ENCODE results near the gene SLC2A4RG.

SLC2A4RG gene, protein sequence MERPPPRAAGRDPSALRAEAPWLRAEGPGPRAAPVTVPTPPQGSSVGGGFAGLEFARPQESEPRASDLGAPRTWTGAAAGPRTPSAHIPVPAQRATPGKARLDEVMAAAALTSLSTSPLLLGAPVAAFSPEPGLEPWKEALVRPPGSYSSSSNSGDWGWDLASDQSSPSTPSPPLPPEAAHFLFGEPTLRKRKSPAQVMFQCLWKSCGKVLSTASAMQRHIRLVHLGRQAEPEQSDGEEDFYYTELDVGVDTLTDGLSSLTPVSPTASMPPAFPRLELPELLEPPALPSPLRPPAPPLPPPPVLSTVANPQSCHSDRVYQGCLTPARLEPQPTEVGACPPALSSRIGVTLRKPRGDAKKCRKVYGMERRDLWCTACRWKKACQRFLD

DNA sequence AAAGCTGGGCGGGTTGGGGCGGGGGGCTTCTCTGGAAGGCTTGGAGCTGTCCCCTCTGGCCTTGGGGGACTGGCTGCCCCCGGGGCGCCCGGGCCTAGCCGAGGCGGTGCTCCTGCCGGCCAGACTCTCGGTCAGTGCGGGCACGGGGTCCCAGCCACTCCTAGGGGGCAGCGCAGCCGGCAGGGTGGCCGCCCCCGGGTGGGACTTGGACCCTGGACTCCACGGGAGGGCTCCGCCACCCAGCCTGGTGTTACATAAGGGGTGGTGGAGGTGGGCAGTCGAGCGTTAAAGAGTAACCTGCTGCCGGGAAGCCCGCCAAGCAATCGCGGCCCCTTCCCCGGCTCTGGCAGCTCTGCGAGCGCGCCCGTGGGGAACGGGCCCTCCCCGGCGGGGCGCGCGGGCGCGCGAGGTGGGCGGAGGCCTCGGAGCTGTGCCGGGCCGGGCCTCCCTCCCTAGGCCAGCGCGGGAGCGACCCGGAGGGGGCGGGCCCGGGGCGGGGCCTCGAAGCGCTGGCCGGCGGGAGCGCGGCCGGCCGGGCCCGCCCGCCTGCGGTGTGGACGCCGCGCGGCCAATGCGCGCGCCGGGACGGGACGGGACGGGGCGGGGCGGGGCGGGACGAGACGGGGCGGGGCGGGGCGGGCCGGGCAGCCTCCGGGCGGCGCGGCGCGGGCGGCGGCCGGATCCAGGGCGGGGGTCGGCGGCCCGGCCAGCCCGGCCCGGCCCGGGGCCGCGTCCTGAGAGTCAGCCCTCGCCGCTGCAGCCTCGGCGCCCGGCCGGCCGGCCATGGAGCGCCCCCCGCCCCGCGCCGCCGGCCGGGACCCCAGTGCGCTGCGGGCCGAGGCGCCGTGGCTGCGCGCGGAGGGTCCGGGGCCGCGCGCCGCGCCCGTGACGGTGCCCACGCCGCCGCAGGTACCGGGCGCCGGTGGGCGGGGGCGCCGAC, at the start of gene SLC2A4RG:
Gene SLC2A4RG (plus strand): TSS at position 647 of the 940 bp plus-strand sequence. CDS start 137 bp downstream, at position 784.
- peak within 1 kb of the TSS; percentile 82 for H3K4me3 ChIP-seq
- no peak for DNase-seq (ENCODE audit: low read depth, low spot score)
- peak within 1 kb of the TSS; percentile 55 for H3K9ac ChIP-seq (ENCODE audit: insufficient read length)
- no peak within 1 kb of the TSS for H3K27ac ChIP-seq
- TF ChIP-seq EZH2 (IDR thresholded peaks at IDR 0.05): no peak
- no peak for TF ChIP-seq FOXP2 (optimal IDR thresholded peaks at IDR 0.05; ENCODE audit: control extremely low read depth, extremely low read length, insufficient read depth)
- TF ChIP-seq POLR2AphosphoS5 (IDR thresholded peaks at IDR 0.05; ENCODE audit: borderline replicate concordance, low read depth, low read length): no peak
- peaks cover 3% of the 10 kb centered on the region; the same call in 1 of the 2 replicates for H3K36me3 ChIP-seq (ENCODE audit: insufficient read depth, low read length)
- H3K9me3 ChIP-seq (ENCODE audit: low read depth, low read length): no peaks in the 10 kb centered on the region

DNA sequence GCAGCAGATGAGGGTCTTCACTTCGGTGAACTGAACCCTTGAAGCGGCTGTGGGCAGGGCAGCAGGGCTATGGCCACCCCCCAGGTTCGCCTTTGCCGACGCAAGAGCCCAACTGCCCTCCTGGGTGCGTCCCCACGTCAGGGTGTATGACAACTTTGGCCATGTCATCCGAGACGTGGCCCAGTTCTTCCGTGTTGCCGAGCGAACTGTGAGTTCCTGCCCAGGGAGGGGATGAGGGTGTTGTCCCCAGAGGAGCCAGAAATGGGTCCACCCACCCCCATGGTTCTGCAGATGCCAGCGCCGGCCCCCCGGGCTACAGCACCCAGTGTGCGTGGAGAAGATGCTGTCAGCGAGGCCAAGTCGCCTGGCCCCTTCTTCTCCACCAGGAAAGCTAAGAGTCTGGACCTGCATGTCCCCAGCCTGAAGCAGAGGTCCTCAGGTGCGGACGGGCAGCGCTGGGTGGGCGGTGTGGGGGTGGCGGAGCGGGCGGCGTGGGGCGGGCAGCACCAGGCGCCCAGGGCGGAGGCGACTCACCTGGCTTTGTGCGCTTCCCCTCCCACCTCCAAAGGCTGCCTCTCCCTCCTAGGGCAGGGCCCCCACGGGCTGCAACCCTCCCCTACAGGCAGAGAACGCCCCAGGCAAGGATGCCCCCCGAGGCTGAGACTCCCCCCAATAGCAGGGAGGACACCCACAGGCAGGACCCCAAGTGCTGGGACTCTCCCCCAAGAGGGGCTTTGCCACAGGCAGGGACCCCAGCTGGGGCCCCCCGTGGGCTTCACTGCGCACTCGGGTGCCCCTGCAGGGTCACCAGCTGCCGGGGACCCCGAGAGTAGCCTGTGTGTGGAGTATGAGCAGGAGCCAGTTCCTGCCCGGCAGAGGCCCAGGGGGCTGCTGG, 49.3 kb upstream of the SLC2A4RG start:
- Histone ChIP-seq H3K4me3 (no peak overlapping the region), H3K9me3 (ENCODE audit: low read depth, low read length) (no peaks in the 10 kb centered on the region), H3K9ac (ENCODE audit: insufficient read length) (no peak overlapping the region), H3K36me3 (ENCODE audit: insufficient read depth, low read length) (no peaks in the 10 kb centered on the region), H3K27ac (no peak overlapping the region)
- no peak for TF ChIP-seq POLR2AphosphoS5 (IDR thresholded peaks at IDR 0.05; ENCODE audit: borderline replicate concordance, low read depth, low read length)
- DNase-seq (ENCODE audit: low read depth, low spot score): no peak

DNA sequence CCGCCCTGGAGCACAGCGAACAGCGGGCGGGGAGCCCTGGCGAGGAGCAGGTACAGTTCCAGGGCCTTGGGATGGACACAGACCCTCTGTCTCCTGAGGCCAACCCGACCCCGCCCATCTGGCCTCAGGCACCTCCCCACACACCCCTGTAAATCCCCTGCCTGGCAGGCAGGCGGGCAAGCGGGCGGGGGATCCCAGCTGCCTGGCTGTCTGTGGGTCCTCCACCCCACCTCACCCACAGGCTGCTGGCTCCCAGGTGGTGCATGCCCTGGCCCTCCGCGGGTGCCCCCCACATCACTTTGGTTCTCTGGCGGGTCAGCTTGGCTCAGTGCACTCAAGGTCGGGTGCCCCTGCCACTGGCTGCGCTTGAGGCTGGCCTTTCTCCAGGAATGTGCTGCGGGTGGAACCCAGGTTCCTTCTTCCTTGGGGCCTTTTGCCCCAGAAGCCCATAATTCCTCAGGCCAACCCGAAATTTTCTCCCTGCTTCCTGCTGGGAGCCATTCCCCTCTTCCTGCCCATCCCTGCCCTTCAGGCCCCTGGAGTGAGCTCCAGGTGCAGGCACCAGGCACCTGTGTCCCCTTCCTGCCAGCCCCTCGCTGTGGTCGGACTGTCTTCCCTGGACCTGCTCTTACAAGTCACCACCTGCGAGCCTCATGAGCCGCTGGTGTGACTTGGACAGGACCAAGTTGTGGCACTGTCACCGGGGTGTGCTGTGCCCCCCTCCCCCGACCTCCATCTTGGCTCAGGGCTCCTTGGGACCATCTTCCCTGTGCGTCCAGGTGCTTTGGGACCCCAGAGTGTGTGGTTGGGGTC, 48.5 kb upstream of the SLC2A4RG start:
- Histone ChIP-seq H3K36me3 (ENCODE audit: insufficient read depth, low read length) (no peaks in the 10 kb centered on the region), H3K4me3 (no peak overlapping the region), H3K9ac (ENCODE audit: insufficient read length) (no peak overlapping the region), H3K9me3 (ENCODE audit: low read depth, low read length) (no peaks in the 10 kb centered on the region), H3K27ac (no peak overlapping the region)
- no peak for TF ChIP-seq POLR2AphosphoS5 (IDR thresholded peaks at IDR 0.05; ENCODE audit: borderline replicate concordance, low read depth, low read length)
- no peak for TF ChIP-seq EZH2 (IDR thresholded peaks at IDR 0.05)
- TF ChIP-seq FOXP2 (optimal IDR thresholded peaks at IDR 0.05; ENCODE audit: control extremely low read depth, extremely low read length, insufficient read depth): no peak
- DNase-seq (ENCODE audit: low read depth, low spot score): no peak

DNA sequence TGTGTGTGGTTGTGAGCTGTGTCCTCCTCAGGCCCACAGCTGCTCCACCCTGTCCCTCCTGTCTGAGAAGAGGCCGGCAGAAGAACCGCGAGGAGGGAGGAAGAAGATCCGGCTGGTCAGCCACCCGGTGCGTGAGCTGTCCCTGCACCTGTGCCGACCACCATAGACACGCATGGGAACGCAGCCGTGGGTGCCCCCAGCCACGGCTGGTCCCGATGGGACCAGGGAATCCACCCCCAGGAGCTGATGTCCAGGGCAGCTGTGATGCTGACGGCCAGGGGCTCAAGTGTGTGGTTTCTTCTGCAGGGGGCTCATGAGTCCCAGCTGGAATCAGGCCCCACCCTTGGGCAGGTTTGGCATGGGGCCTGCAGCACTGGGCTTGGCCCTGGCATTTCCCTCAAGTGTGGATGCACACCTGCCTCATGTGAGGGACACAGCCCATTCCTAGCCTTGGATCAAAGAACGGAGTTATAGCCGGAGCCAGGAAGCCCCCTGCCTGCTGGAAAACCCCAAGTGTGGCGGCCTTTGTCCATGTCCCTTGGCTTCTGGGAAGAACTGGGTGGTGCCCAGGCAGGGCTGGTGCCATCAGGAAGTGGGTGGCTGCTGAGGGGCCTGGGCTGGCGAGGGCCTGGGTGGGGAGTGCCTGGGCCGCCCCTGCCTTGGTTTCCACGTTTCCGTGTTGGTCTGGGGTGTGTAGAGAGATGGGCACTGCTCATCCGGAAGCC, 47.7 kb upstream of the SLC2A4RG start:
- no peaks in the 10 kb centered on the region for H3K9me3 ChIP-seq (ENCODE audit: low read depth, low read length)
- no peak overlapping the region for H3K27ac ChIP-seq
- no peak overlapping the region for H3K4me3 ChIP-seq
- no peak for DNase-seq (ENCODE audit: low read depth, low spot score)
- H3K36me3 ChIP-seq (ENCODE audit: insufficient read depth, low read length): no peaks in the 10 kb centered on the region
- TF ChIP-seq POLR2AphosphoS5 (IDR thresholded peaks at IDR 0.05; ENCODE audit: borderline replicate concordance, low read depth, low read length) (no peak), FOXP2 (optimal IDR thresholded peaks at IDR 0.05; ENCODE audit: control extremely low read depth, extremely low read length, insufficient read depth) (no peak), EZH2 (IDR thresholded peaks at IDR 0.05) (no peak)
- no peak overlapping the region for H3K9ac ChIP-seq (ENCODE audit: insufficient read length)

DNA sequence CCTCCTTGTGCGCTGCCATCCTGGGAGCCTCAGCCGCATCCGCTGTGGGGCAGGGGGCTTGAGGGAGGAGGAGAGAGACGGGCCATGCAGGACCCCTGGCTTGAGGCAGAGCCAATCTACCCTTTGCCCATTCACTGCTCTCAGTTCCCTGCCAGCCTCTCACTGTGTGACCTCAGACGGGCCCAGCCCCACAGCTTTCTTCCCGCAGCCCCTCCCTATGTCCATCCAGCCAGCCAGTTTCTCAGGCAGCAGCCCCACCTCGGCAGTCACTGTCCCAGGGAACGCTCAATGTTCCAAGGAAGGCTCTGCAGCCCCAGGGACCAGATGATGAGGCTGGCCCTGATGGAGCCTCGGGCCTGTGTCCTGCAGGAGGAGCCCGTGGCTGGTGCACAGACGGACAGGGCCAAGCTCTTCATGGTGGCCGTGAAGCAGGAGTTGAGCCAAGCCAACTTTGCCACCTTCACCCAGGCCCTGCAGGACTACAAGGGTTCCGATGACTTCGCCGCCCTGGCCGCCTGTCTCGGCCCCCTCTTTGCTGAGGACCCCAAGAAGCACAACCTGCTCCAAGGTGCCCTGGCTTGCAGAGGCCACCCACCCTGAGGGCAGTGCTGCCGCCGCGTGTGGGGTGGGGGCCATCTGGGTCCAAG, 47.0 kb upstream of the SLC2A4RG start:
- Histone ChIP-seq H3K36me3 (ENCODE audit: insufficient read depth, low read length) (no peaks in the 10 kb centered on the region), H3K4me3 (no peak overlapping the region), H3K9ac (ENCODE audit: insufficient read length) (no peak overlapping the region), H3K27ac (0 out of 2 replicates have a peak overlapping the region, but pooled peaks have one; percentile 13), H3K9me3 (ENCODE audit: low read depth, low read length) (no peaks in the 10 kb centered on the region)
- no peak for TF ChIP-seq FOXP2 (optimal IDR thresholded peaks at IDR 0.05; ENCODE audit: control extremely low read depth, extremely low read length, insufficient read depth)
- no peak for TF ChIP-seq POLR2AphosphoS5 (IDR thresholded peaks at IDR 0.05; ENCODE audit: borderline replicate concordance, low read depth, low read length)
- no peak for DNase-seq (ENCODE audit: low read depth, low spot score)

DNA sequence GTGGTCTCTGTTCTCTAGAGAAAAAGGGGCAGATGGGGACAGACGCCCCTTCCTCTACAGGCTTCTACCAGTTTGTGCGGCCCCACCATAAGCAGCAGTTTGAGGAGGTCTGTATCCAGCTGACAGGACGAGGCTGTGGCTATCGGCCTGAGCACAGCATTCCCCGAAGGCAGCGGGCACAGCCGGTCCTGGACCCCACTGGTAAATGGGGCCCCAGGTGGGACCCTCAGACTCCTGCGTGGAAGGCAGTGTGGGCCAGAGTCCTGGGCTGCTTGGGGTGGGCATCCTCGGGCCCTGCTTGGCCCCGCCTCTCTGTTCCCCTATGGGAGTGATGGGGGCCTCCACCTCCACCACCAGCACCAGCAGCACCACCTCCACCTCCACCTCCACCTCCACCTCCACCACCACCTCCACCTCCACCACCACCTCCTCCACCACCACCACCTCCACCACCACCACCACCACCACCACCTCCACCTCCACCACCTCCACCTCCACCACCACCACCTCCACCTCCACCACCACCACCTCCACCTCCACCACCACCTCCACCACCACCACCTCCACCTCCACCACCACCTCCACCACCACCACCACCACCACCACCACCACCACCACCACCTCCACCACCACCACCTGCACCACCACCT, 46.4 kb upstream of the SLC2A4RG start:
- no peak for DNase-seq (ENCODE audit: low read depth, low spot score)
- Histone ChIP-seq H3K36me3 (ENCODE audit: insufficient read depth, low read length) (no peaks in the 10 kb centered on the region), H3K27ac (0 out of 2 replicates have a peak overlapping the region, but pooled peaks have one; percentile 13)

More for the DNA sequence above, 46.4 kb upstream of the SLC2A4RG start:
- Histone ChIP-seq H3K9me3 (ENCODE audit: low read depth, low read length) (no peaks in the 10 kb centered on the region), H3K9ac (ENCODE audit: insufficient read length) (no peak overlapping the region), H3K4me3 (no peak overlapping the region)
- TF ChIP-seq EZH2 (IDR thresholded peaks at IDR 0.05) (no peak), FOXP2 (optimal IDR thresholded peaks at IDR 0.05; ENCODE audit: control extremely low read depth, extremely low read length, insufficient read depth) (no peak), POLR2AphosphoS5 (IDR thresholded peaks at IDR 0.05; ENCODE audit: borderline replicate concordance, low read depth, low read length) (no peak)

Data from SK-N-MC (cell line).